Femur (tissue), 1 donor: ENCODE results near the gene MAEA.
A peak's percentile ranks its signal among the peaks of the same experiment; 100 is the strongest.

Source experiments
- DNase-seq: peaks from one replicate; pipeline ENCODE4 v3.0.0-alpha.2; 2017

MAEA gene

GRCh38 chr4:1355378-1355777, 65.7 kb downstream of the MAEA start:
- DNase-seq: no peak

GRCh38 chr4:1356181-1356998, 66.7 kb downstream of the MAEA start:
- DNase-seq: peak; percentile 66

GRCh38 chr4:1357356-1358248, 67.9 kb downstream of the MAEA start:
- DNase-seq: no peak

GRCh38 chr4:1358421-1359143, 68.9 kb downstream of the MAEA start:
- no peak for DNase-seq

GRCh38 chr4:1359144-1359501, 69.4 kb downstream of the MAEA start:
- no peak for DNase-seq

- no peak for DNase-seq
These were observed 70.3 kb downstream of the MAEA start for GRCh38 chr4:1359976-1360375.

- DNase-seq: no peak
These were observed 71.0 kb downstream of the MAEA start for GRCh38 chr4:1360423-1361283.

- no peak for DNase-seq
These were observed 71.7 kb downstream of the MAEA start for GRCh38 chr4:1361431-1361830.

GRCh38 chr4:1362046-1362445, 72.4 kb downstream of the MAEA start:
- no peak for DNase-seq

GRCh38 chr4:1362521-1362920, 72.8 kb downstream of the MAEA start:
- no peak for DNase-seq

GRCh38 chr4:1363513-1363912, 73.8 kb downstream of the MAEA start:
- DNase-seq: no peak

- DNase-seq: no peak
These were observed 74.5 kb downstream of the MAEA start for GRCh38 chr4:1364217-1364616.

- no peak for DNase-seq
These were observed 75.1 kb downstream of the MAEA start for GRCh38 chr4:1364748-1365147.

- peak; percentile 9 for DNase-seq
These were observed 75.8 kb downstream of the MAEA start for GRCh38 chr4:1365271-1366178.

- peak; percentile 15 for DNase-seq
These were observed 76.9 kb downstream of the MAEA start for GRCh38 chr4:1366371-1367229.

GRCh38 chr4:1367230-1367935, 77.7 kb downstream of the MAEA start:
- peak; percentile 6 for DNase-seq

- peak; percentile 13 for DNase-seq
These were observed 78.2 kb downstream of the MAEA start for GRCh38 chr4:1367936-1368289.

GRCh38 chr4:1368421-1369090, 78.9 kb downstream of the MAEA start:
- DNase-seq: peak; percentile 13

GRCh38 chr4:1369091-1369450, 79.4 kb downstream of the MAEA start:
- DNase-seq: peak; percentile 12
